Measurements from ENCODE around the gene DGKH.

The DGKH gene, protein sequence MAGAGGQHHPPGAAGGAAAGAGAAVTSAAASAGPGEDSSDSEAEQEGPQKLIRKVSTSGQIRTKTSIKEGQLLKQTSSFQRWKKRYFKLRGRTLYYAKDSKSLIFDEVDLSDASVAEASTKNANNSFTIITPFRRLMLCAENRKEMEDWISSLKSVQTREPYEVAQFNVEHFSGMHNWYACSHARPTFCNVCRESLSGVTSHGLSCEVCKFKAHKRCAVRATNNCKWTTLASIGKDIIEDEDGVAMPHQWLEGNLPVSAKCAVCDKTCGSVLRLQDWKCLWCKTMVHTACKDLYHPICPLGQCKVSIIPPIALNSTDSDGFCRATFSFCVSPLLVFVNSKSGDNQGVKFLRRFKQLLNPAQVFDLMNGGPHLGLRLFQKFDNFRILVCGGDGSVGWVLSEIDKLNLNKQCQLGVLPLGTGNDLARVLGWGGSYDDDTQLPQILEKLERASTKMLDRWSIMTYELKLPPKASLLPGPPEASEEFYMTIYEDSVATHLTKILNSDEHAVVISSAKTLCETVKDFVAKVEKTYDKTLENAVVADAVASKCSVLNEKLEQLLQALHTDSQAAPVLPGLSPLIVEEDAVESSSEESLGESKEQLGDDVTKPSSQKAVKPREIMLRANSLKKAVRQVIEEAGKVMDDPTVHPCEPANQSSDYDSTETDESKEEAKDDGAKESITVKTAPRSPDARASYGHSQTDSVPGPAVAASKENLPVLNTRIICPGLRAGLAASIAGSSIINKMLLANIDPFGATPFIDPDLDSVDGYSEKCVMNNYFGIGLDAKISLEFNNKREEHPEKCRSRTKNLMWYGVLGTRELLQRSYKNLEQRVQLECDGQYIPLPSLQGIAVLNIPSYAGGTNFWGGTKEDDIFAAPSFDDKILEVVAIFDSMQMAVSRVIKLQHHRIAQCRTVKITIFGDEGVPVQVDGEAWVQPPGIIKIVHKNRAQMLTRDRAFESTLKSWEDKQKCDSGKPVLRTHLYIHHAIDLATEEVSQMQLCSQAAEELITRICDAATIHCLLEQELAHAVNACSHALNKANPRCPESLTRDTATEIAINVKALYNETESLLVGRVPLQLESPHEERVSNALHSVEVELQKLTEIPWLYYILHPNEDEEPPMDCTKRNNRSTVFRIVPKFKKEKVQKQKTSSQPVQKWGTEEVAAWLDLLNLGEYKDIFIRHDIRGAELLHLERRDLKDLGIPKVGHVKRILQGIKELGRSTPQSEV

DNA sequence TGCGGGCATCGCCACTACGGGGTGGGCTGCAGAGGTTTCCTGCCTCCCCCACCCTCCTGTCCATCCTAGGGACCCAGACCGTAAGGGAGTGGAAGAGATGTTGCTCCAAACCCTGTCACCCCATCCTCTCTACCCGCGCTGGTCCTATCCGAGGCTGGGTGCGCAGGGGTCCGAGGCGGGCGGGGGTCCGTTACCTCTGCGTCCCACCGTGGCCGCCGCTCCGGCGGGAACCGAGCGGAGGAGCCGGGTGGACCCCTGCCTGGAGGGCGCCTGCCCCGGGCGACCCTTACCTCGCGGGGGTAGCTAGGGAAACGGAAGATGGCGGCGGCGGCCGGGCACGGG is at the start of gene DGKH:
Gene DGKH, plus strand, starts transcription at position 307 of the 342 bp plus-strand sequence. CDS start 126 bp downstream, outside the sequence.
- DNase-seq (ENCODE audit: low read depth in 3 of 3, low spot score in 1 of 3): no peak

- no peak for DNase-seq (ENCODE audit: low read depth in 3 of 3, low spot score in 1 of 3)
These were observed 47.6 kb upstream of the DGKH start for GRCh38 chr13:42000846-42001245.

DNA sequence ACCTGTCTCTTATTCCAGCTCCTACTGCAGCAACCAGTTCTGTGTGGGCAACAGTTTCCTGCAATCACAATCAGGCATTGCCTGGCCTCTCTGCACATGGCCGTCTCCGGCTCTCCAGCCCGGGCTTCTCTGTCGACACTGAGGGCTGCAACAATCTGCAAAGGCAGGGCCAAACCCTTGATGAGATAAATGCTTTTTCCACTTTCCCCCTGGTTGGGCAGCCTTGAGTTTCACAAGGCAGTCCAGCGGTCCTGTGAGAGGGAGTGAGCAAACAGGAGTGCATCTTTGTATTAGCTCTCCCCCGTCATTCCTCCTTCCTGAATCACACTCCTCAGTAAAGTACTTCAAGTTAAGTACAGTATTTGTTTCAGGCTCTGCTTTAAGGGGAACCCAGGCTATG is 46.9 kb upstream of the DGKH start:
- DNase-seq (ENCODE audit: low read depth in 3 of 3, low spot score in 1 of 3): no peak

DNA sequence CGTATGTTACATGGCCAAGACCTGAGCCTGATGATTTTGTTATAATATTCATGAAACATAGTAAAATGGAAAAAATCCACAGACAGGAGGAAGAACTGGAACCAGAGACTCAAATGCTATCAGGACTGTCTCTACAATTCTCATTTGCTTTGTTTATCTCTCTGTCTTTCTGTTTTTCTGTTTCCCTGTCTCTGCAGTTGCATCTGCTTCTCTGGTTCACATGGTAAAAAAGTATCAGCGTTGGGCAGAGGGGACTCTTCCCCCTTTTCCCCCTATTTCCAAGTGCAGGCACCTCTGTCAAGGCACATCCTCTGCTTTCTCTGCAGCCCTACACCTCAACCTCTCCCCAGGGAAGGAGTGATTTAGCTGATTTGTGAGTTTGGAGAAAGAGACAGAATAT is 46.4 kb upstream of the DGKH start:
- DNase-seq (ENCODE audit: low read depth in 3 of 3, low spot score in 1 of 3): no peak

- DNase-seq (ENCODE audit: low read depth in 3 of 3, low spot score in 1 of 3): no peak
These were observed 40.6 kb upstream of the DGKH start for GRCh38 chr13:42007844-42008243.

DNA sequence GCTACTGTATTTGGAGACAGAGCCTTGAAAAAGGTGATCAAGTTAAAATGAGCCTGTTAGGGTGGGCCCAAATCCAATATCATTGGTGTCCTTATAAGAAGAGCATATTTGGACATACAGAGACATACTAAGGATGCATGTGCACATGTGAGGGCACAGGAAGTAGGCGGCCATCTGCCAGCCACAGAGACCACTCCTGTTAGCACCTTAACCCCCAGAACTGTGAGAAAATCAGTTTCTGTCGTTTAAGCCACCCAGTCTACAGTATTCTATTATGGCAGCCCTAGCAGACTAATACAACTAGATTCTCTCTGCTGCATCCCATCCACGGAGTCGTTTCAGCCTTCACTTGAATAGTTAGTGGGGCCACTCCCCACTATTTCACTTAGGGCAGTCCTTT is 39.4 kb upstream of the DGKH start:
- DNase-seq (ENCODE audit: low read depth in 3 of 3, low spot score in 1 of 3): no peak

GRCh38 chr13:42011601-42012350 is 36.7 kb upstream of the DGKH start:
- no peak for DNase-seq (ENCODE audit: low read depth in 3 of 3, low spot score in 1 of 3)

DNA sequence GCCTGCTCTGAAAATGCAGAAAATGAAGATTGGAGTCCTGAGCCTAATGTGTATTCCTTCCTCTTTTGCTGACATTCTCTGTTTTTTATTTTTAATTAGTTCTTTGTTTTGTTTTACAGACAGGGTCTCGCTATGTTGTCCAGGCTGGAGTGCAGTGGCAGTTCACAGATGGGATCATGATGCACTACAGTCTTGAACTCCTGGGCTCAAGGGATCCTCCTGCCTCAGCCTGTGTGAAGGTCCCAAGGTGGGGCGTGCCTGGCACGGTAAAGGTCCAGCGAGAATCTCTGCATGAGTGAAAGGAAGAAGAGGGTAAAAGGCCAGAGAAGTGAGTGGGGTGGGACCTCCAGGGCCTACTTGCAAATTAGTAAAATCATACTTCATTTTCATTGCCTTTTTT is 34.3 kb upstream of the DGKH start:
- DNase-seq (ENCODE audit: low read depth in 3 of 3, low spot score in 1 of 3): no peak

- no peak for DNase-seq (ENCODE audit: low read depth in 3 of 3, low spot score in 1 of 3)
These were observed 31.2 kb upstream of the DGKH start for GRCh38 chr13:42017264-42017663.

- DNase-seq (ENCODE audit: low read depth in 3 of 3, low spot score in 1 of 3): no peak
These were observed 26.6 kb upstream of the DGKH start for GRCh38 chr13:42021851-42022250.

DNA sequence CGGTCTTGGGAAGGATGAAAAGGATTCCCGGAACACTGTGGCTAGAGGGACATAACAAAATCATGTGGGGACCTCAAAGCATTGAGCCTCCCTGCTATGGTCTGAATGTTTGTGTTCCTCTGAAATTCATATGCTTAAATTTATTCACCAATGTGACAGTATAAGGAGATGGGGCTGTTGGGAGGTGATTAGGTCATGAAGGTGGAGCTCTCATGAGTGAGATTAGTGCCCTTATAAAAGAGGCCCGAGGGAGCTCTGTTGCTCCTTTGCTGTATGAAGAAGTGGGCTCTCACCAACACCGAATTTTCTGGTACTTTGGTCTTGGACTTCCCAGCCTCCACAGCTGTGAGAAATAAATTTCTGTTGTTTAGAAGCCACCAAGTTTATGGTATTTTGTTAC is 26.1 kb upstream of the DGKH start:
- DNase-seq (ENCODE audit: low read depth in 3 of 3, low spot score in 1 of 3): no peak

DNA sequence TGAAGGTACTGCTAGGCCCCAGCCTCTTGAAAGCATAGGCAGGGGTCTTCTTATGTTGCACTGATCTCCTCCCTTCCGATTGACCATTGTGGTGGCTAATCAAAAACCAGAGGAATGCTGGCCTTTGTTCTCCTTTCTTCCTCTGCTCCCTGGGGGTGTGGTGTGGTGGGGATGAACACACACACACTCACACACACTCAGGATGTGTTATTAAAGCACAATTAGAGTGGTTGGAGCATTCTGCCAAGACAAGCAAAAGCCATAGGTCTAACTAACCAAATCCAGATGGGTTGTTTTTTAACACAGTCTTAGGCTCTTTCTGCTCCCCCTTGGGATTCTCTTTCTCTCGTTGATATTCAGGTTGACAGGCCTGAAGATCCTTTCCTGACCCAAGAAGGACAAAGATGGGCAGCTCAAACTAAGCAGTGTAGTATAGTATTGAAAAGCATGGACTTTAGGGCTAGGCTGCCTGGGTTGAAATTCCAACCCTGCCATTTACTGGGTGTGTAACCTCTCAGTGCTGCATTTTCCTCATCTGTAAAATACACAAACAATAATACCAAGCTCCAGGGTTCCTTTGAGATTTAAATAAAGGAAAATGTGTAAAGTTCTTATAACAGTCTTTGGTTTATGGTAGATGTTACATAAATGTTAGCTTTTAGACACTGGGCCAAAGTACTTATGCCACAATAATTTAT is 25.5 kb upstream of the DGKH start:
- no peak for DNase-seq (ENCODE audit: low read depth in 3 of 3, low spot score in 1 of 3)

GRCh38 chr13:42027286-42027685 is 21.2 kb upstream of the DGKH start:
- DNase-seq (ENCODE audit: low read depth in 3 of 3, low spot score in 1 of 3): no peak

DNA sequence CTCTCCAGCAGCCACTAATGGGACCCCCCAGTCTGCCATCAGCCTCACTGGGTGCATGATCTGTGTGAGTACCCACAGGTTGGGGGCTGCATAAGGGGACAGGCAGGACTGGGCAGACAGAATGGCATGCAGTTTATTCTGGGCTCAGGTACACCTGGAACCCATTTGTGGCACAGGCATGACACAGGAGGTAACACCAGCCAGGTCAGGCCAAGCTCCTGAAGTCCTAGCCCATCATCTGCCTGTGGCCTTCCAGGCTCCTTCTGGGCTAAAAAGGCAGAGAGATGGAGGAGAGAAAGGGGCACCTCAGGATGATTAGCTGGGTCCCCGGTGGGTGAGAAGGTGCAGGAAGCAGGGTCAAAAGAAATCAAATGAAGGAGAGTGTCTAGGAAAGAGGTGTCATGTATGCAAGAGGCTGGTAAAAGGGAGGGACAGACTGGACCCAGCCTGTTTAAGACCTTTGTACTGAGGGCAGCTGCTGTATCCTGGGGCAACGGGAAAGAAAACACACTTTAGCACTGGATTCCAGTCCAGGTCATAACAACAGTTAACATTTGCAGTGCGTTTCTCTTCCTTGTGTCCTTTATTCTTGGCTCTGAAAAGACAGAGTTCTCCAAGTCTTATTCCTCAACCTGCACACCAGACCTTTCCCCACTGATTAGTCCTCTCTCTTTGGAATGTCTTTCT is 20.2 kb upstream of the DGKH start:
- DNase-seq (ENCODE audit: low read depth in 3 of 3, low spot score in 1 of 3): no peak

DNA sequence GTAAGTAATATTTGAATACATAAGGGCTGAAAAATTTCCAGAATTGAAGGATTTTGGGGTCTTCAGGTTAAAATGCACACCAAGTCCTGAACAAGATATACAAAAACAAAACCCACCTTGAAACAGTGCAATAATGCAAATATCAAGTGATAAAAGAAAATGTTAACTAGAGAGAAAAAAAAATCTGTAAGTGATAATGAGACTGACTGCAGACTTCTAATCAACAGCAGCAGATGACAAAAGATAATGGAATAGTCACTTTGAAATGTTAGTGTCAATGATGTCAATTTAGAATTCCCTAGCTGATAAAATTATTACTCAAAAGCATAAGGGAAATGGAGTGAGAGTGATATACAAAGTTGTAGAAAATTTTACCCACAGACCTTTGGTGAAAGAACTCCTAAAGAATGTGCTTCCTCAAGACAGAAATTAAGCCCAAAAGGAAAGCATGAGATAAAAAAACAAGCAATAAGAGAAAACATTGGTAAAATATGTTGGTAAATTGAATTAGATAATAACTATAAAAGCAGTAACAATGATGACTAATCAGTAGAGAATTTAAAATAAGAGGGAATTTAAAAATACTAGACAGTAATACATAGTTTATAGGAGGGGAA is 12.4 kb upstream of the DGKH start:
- DNase-seq (ENCODE audit: low read depth in 3 of 3, low spot score in 1 of 3): no peak

- DNase-seq (ENCODE audit: low read depth in 3 of 3, low spot score in 1 of 3): no peak
These were observed 11.7 kb upstream of the DGKH start for GRCh38 chr13:42036711-42037110.

- DNase-seq (ENCODE audit: low read depth in 3 of 3, low spot score in 1 of 3): no peak
These were observed 9.6 kb upstream of the DGKH start for GRCh38 chr13:42038661-42039456.

DNA sequence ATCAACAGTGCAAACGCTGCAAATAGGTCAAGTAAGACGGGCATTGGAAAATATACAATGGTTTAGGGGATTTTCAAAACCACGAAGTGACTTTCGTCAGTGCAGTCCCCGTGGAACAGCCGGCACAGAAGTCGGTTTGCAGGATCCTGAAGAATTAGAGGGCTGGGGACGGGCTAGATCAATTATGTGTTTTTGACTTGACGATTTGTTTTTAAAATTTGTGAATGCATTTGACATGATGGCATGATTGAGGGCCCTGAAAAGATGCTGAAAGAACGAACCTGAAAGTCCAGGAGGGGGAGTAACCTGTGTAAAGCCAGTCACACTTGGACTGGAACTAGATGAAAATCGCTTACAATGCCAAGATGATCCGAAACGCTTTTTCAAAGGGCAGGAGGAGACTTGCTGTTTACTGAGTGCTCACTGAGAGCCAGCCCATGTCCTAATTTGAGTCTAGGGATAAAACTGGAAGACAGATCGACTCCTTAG is 8.9 kb upstream of the DGKH start:
- DNase-seq (ENCODE audit: low read depth in 3 of 3, low spot score in 1 of 3): no peak

All from stimulated activated CD4-positive, alpha-beta T cell treated with anti-CD3 and anti-CD28 coated beads, TNF-alpha, amount 100 ng/mL, for 1 hour (primary cell).